WTC11 (cell line): ENCODE measurements around the gene HOXB13.

Experiments used
- ARID4B ChIP-seq: sonication (generic); formaldehyde crosslinking; IDR thresholded peaks from 2 replicates; pipeline ENCODE4 v1.8.0; 2023; ENCODE audit warnings: missing genetic modification reagents, mild to moderate bottlenecking, borderline replicate concordance
- E2F1 ChIP-seq: sonication (generic); formaldehyde crosslinking; IDR thresholded peaks from 2 replicates; pipeline ENCODE4 v1.8.0; 2022; ENCODE audit warnings: mild to moderate bottlenecking, missing genetic modification reagents
- ESRRA ChIP-seq: sonication (generic); formaldehyde crosslinking; IDR thresholded peaks from 2 replicates; pipeline ENCODE4 v1.8.1; 2022; ENCODE audit warnings: mild to moderate bottlenecking, missing genetic modification reagents, borderline replicate concordance
- FOXP4 ChIP-seq: sonication (generic); formaldehyde crosslinking; IDR thresholded peaks from 2 replicates; pipeline ENCODE4 v1.8.0; 2022; ENCODE audit warnings: mild to moderate bottlenecking, missing genetic modification reagents
- GTF2I ChIP-seq: fragments of 250-450 bp; sonication (Bioruptor Pico); conservative IDR thresholded peaks from 2 replicates; pipeline ENCODE4 v1.4.0; 2021; ENCODE audit warnings: mild to moderate bottlenecking
- ZBTB21 ChIP-seq: sonication (generic); formaldehyde crosslinking; IDR thresholded peaks from 2 replicates; pipeline ENCODE4 v1.8.1; 2023; ENCODE audit warnings: mild to moderate bottlenecking, missing genetic modification reagents, borderline replicate concordance
- ZNF121 ChIP-seq: sonication (generic); formaldehyde crosslinking; IDR thresholded peaks from 2 replicates; pipeline ENCODE4 v1.8.0; 2023; ENCODE audit warnings: missing genetic modification reagents
- ZNF232 ChIP-seq: sonication (generic); formaldehyde crosslinking; IDR thresholded peaks from 2 replicates; pipeline ENCODE4 v1.8.0; 2022; ENCODE audit warnings: mild to moderate bottlenecking, missing genetic modification reagents
- TF ChIP-seq, protein P1 (sequence below): fragments of 200-600 bp; IDR thresholded peaks from 2 replicates; pipeline ENCODE4 v1.8.0; 2022; ENCODE audit warnings: antibody characterized with exemption
- TF ChIP-seq, protein P2 (sequence below): sonication (generic); formaldehyde crosslinking; IDR thresholded peaks from 2 replicates; pipeline ENCODE4 v1.8.0; 2022; ENCODE audit warnings: missing genetic modification reagents
- TF ChIP-seq, protein P3 (sequence below): sonication (generic); formaldehyde crosslinking; IDR thresholded peaks from 2 replicates; pipeline ENCODE4 v1.8.0; 2022; ENCODE audit warnings: mild to moderate bottlenecking, missing genetic modification reagents
- TF ChIP-seq, protein P4 (sequence below): sonication (generic); formaldehyde crosslinking; IDR thresholded peaks from 2 replicates; pipeline ENCODE4 v1.8.1; 2022; ENCODE audit warnings: mild to moderate bottlenecking, missing genetic modification reagents, moderate library complexity, borderline replicate concordance

GRCh38 chr17:48749621-48750553 lies 21.3 kb upstream of the HOXB13 start:
- TF ChIP-seq, protein P1, sequence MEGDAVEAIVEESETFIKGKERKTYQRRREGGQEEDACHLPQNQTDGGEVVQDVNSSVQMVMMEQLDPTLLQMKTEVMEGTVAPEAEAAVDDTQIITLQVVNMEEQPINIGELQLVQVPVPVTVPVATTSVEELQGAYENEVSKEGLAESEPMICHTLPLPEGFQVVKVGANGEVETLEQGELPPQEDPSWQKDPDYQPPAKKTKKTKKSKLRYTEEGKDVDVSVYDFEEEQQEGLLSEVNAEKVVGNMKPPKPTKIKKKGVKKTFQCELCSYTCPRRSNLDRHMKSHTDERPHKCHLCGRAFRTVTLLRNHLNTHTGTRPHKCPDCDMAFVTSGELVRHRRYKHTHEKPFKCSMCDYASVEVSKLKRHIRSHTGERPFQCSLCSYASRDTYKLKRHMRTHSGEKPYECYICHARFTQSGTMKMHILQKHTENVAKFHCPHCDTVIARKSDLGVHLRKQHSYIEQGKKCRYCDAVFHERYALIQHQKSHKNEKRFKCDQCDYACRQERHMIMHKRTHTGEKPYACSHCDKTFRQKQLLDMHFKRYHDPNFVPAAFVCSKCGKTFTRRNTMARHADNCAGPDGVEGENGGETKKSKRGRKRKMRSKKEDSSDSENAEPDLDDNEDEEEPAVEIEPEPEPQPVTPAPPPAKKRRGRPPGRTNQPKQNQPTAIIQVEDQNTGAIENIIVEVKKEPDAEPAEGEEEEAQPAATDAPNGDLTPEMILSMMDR, result no peak
- TF ChIP-seq E2F1 (CRISPR knock-in tag) (no peak), ARID4B (CRISPR knock-in tag) (no peak), ZBTB21 (CRISPR knock-in tag) (no peak), ZNF121 (no peak), FOXP4 (CRISPR knock-in tag) (no peak), ESRRA (no peak), ZNF232 (CRISPR knock-in tag) (no peak), GTF2I (no peak)
- TF ChIP-seq, protein P2, sequence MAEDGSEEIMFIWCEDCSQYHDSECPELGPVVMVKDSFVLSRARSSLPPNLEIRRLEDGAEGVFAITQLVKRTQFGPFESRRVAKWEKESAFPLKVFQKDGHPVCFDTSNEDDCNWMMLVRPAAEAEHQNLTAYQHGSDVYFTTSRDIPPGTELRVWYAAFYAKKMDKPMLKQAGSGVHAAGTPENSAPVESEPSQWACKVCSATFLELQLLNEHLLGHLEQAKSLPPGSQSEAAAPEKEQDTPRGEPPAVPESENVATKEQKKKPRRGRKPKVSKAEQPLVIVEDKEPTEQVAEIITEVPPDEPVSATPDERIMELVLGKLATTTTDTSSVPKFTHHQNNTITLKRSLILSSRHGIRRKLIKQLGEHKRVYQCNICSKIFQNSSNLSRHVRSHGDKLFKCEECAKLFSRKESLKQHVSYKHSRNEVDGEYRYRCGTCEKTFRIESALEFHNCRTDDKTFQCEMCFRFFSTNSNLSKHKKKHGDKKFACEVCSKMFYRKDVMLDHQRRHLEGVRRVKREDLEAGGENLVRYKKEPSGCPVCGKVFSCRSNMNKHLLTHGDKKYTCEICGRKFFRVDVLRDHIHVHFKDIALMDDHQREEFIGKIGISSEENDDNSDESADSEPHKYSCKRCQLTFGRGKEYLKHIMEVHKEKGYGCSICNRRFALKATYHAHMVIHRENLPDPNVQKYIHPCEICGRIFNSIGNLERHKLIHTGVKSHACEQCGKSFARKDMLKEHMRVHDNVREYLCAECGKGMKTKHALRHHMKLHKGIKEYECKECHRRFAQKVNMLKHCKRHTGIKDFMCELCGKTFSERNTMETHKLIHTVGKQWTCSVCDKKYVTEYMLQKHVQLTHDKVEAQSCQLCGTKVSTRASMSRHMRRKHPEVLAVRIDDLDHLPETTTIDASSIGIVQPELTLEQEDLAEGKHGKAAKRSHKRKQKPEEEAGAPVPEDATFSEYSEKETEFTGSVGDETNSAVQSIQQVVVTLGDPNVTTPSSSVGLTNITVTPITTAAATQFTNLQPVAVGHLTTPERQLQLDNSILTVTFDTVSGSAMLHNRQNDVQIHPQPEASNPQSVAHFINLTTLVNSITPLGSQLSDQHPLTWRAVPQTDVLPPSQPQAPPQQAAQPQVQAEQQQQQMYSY, result no peak
- TF ChIP-seq, protein P3, sequence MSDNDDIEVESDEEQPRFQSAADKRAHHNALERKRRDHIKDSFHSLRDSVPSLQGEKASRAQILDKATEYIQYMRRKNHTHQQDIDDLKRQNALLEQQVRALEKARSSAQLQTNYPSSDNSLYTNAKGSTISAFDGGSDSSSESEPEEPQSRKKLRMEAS (CRISPR knock-in tag), result no peak
- TF ChIP-seq, protein P4, sequence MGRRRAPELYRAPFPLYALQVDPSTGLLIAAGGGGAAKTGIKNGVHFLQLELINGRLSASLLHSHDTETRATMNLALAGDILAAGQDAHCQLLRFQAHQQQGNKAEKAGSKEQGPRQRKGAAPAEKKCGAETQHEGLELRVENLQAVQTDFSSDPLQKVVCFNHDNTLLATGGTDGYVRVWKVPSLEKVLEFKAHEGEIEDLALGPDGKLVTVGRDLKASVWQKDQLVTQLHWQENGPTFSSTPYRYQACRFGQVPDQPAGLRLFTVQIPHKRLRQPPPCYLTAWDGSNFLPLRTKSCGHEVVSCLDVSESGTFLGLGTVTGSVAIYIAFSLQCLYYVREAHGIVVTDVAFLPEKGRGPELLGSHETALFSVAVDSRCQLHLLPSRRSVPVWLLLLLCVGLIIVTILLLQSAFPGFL (CRISPR knock-in tag), result no peak
